ENCODE data around the gene SH3RF3.

DNA sequence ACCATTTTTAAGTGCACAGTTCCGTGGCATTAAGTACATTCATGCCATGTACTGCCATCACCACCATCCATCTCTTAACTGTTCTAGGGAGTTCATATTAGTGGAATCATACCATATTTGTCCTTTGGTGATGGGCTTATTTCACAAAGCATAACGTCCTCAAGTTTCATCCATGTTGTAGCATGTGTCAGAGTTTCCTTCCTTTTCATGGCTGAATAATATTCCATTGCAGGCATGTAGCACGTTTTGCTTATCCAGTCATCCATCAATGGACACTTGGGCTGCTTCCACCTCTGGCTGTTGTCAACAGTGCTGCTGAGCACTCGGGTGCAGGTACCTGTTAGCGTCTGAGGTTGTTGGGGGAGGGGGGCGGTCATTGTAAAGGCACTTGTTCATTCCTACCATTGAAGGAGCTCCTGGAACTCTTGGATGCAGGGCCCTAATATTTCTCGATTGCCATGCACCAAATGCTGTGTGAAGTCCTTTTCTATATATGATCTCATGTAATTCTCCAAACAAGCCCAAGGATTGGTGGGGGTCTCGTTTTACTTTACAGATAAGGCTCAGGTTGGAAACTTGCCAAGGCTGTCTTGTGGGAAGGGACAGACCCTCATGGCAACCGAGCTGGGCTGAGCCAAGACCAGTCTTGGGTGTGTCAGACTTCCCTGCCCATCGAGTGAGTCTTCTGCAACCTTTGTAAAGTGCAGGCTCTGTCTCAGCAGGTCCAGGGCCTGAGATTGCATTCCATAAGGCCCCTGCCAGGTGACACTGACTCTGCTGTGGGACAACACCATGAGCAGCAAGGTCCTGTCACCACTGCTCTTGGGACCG, 42.9 kb upstream of the SH3RF3 start:
- no peak for TF ChIP-seq CTCF (IDR thresholded peaks at IDR 0.05; ENCODE audit: insufficient read depth, low read depth, low read length)
- no peak for TF ChIP-seq EZH2 (IDR thresholded peaks at IDR 0.05; ENCODE audit: insufficient read depth, low read length)
